Smooth muscle cell (in vitro differentiated cells): Measurements from ENCODE around the gene CZIB. TPM values are rescaled to one million over a fixed set of nuclear protein-coding genes. Genes with fewer than 3 reads are reported as not detected.

Experiments used
- DNase-seq: peaks from one replicate; lab custom pipeline; 2025; ENCODE audit not compliant: unreplicated experiment; lab: John Stamatoyannopoulos, UW
- H2AFZ ChIP-seq: fragments of 200-600 bp; sonication (generic); 2 replicates; pipeline ENCODE4 v1.6.0; 2016; ENCODE audit warnings: antibody characterized with exemption, low read depth, mild to moderate bottlenecking
- H3F3A ChIP-seq: fragments of 200-600 bp; sonication (generic); 2 replicates; pipeline ENCODE4 v1.6.0; 2017; ENCODE audit warnings: antibody characterized with exemption, low read depth
- H3K27ac ChIP-seq: fragments of 200-600 bp; sonication (generic); 2 replicates; pipeline ENCODE4 v1.5.1; 2016; ENCODE audit warnings: low read depth, mild to moderate bottlenecking
- H3K27me3 ChIP-seq: fragments of 200-600 bp; sonication (generic); 2 replicates; pipeline ENCODE4 v1.6.1; 2016; ENCODE audit warnings: low read depth, mild to moderate bottlenecking
- H3K36me3 ChIP-seq: fragments of 200-600 bp; sonication (generic); 2 replicates; pipeline ENCODE4 v1.5.1; 2016; ENCODE audit warnings: low read depth
- H3K4me1 ChIP-seq: fragments of 200-600 bp; sonication (generic); 2 replicates; pipeline ENCODE4 v1.5.1; 2016; ENCODE audit warnings: low read depth
- H3K4me2 ChIP-seq: fragments of 200-600 bp; sonication (generic); 2 replicates; pipeline ENCODE4 v1.6.0; 2016; ENCODE audit warnings: mild to moderate bottlenecking
- H3K4me3 ChIP-seq: fragments of 200-600 bp; sonication (generic); 2 replicates; pipeline ENCODE4 v1.5.1; 2016; ENCODE audit warnings: mild to moderate bottlenecking
- H3K79me2 ChIP-seq: fragments of 200-600 bp; sonication (generic); 2 replicates; pipeline ENCODE4 v1.6.0; 2016; ENCODE audit warnings: low read depth, mild to moderate bottlenecking
- H3K9ac ChIP-seq: fragments of 200-600 bp; sonication (generic); 2 replicates; pipeline ENCODE4 v1.6.0; 2016; ENCODE audit warnings: low read depth
- H3K9me3 ChIP-seq: fragments of 200-600 bp; sonication (generic); replicated peaks from 2 replicates; pipeline ENCODE4 v1.5.1; 2016; ENCODE audit warnings: low read depth
- H4K20me1 ChIP-seq: fragments of 200-600 bp; sonication (generic); 2 replicates; pipeline ENCODE4 v1.6.0; 2016; ENCODE audit warnings: low read depth
- CTCF ChIP-seq: fragments of 200-600 bp; sonication (generic); IDR thresholded peaks from 2 replicates; pipeline ENCODE4 v1.5.1; 2017; ENCODE audit warnings: borderline replicate concordance, mild to moderate bottlenecking, antibody characterized with exemption; ENCODE audit not compliant: insufficient read depth, poor library complexity, severe bottlenecking
- WGBS: methylation state at CpG from one replicate; pipeline ENCODE4 v1.1.7; 2016; ENCODE audit warnings: low lambda C conversion rate; 5-methylcytosine and 5-hydroxymethylcytosine counted together
- polyA plus RNA-seq: library from polyadenylated mRNA; unstranded; fragments of >200 nt; fragmentation: Nextera tagmentation; extraction: Ambion mirVana; gene quantifications from 2 replicates; pipeline ENCODE4 v1.2.1, GENCODE V29; 2016
- total RNA-seq: library from RNA; depleted of rRNA; stranded (reverse); fragments of >200 nt; gene quantifications from 2 replicates; pipeline ENCODE4 v1.2.3, GENCODE V29; 2014

CZIB gene
- total and polyA plus RNA-seq, 2 experiments from 2014 or later, result 47.9 to 49.4 TPM

DNA sequence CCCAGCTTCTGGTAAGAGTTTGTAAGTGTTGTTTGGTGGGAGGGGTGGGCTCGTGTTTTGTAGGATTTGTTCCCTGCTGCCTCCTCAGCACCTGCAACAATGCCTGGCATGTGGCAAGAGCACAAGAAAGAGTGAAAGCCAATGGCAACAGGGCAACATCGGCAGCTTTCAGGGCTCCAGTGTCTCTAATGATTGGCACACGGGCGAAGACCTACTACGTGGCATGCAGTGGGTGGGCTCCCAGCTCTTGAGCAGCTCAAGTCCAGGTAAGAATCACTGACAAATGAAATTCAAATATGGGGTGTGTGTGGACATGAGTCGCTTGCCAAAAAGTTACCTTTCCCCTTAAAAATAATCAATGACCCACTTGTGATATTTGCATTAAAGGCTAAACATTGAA is 54.1 kb downstream of the CZIB start:
- H3K4me3 ChIP-seq, result no peak overlapping the region
- no peaks in the 10 kb centered on the region for H3K79me2 ChIP-seq
- H4K20me1 ChIP-seq, result no peaks in the 10 kb centered on the region
- H3K4me2 ChIP-seq, result no peak overlapping the region
- no peaks in the 10 kb centered on the region for H3K9me3 ChIP-seq
- H3K4me1 ChIP-seq, result no peaks in the 10 kb centered on the region
- H3K27me3 ChIP-seq, result peaks cover 15% of the 10 kb centered on the region
- H3K36me3 ChIP-seq, result no peaks in the 10 kb centered on the region
- no peak for DNase-seq
- TF ChIP-seq CTCF, result no peak
- H3F3A ChIP-seq, result no peaks in the 10 kb centered on the region
- no peak overlapping the region for H2AFZ ChIP-seq
- no peak overlapping the region for H3K27ac ChIP-seq
- H3K9ac ChIP-seq, result no peak overlapping the region
- WGBS, result 86% methylated on average over 6 of the region's 6 CpGs

GRCh38 chr1:53165408-53165961 is 54.9 kb downstream of the CZIB start:
- no peak overlapping the region for H3K9ac ChIP-seq
- no peak overlapping the region for H2AFZ ChIP-seq
- H4K20me1 ChIP-seq, result no peaks in the 10 kb centered on the region
- no peaks in the 10 kb centered on the region for H3K9me3 ChIP-seq
- no peaks in the 10 kb centered on the region for H3K4me1 ChIP-seq
- no peaks in the 10 kb centered on the region for H3K36me3 ChIP-seq
- WGBS, result 97% methylated on average over 5 of the region's 5 CpGs
- no peak overlapping the region for H3K4me2 ChIP-seq
- TF ChIP-seq CTCF, result no peak
- H3K4me3 ChIP-seq, result no peak overlapping the region
- peaks cover 15% of the 10 kb centered on the region for H3K27me3 ChIP-seq
- no peaks in the 10 kb centered on the region for H3K79me2 ChIP-seq
- no peaks in the 10 kb centered on the region for H3F3A ChIP-seq
- no peak for DNase-seq
- no peak overlapping the region for H3K27ac ChIP-seq

Other genes starting within 250 kb of the CZIB start
- 0.27 TPM in 1 of 2 replicates, not detected in the other for gene PODN, start 158.4 kb downstream of the CZIB start, total RNA-seq
- gene PODN, start 158.4 kb downstream of the CZIB start, polyA plus RNA-seq, result 0.45 and 1.1 TPM in 2 replicates
- not detected in 2 replicates for gene SLC1A7, start 78.0 kb downstream of the CZIB start, total RNA-seq
- 0.05 and 0.53 TPM in 2 replicates for gene SLC1A7, start 78.0 kb downstream of the CZIB start, polyA plus RNA-seq
- 13.1 and 15.7 TPM in 2 replicates for gene CPT2, start 23.8 kb downstream of the CZIB start, total RNA-seq
- 13.3 and 18.1 TPM in 2 replicates for gene CPT2, start 23.8 kb downstream of the CZIB start, polyA plus RNA-seq
- 30.5 and 37.3 TPM in 2 replicates for gene MAGOH, start 17.9 kb upstream of the CZIB start, total RNA-seq
- 28.5 and 38.4 TPM in 2 replicates for gene MAGOH, start 17.9 kb upstream of the CZIB start, polyA plus RNA-seq
- 3.6 and 5.6 TPM in 2 replicates for gene LRP8, start 107.4 kb upstream of the CZIB start, total RNA-seq
- 4.2 and 8.1 TPM in 2 replicates for gene LRP8, start 107.4 kb upstream of the CZIB start, polyA plus RNA-seq
- gene DMRTB1, start 238.8 kb upstream of the CZIB start, total RNA-seq, result not detected in 2 replicates
- not detected in 2 replicates for gene DMRTB1, start 238.8 kb upstream of the CZIB start, polyA plus RNA-seq